ENCODE measurements around the gene KRCC1.
A peak's percentile ranks its signal among the peaks of the same experiment; 100 is the strongest.
"Not testable (repeated sequence)": the region's sequence is repeated elsewhere in the genome, so short reads cannot be mapped to it uniquely, and the experiment has no call there.

The KRCC1 gene

GRCh38 chr2:88074150-88074549 is 18.6 kb upstream of the KRCC1 start:
- DNase-seq: no peak

GRCh38 chr2:88071365-88071764 is 15.8 kb upstream of the KRCC1 start:
- DNase-seq: no peak

- DNase-seq: no peak
Observed at GRCh38 chr2:88070055-88070454, 14.5 kb upstream of the KRCC1 start.

- DNase-seq: no peak
Observed at GRCh38 chr2:88069117-88069516, 13.5 kb upstream of the KRCC1 start.

GRCh38 chr2:88068044-88068443 is 12.5 kb upstream of the KRCC1 start:
- DNase-seq: no peak

GRCh38 chr2:88067598-88067997 is 12.0 kb upstream of the KRCC1 start, which contains the start of gene SMYD1:
Gene SMYD1, plus strand, starts transcription at chr2:88067825. Its CDS starts 40 bp downstream, at chr2:88067865.
- no peak for DNase-seq

GRCh38 chr2:88067189-88067588 is 11.6 kb upstream of the KRCC1 start:
- no peak for DNase-seq

GRCh38 chr2:88066543-88066942 is 11.0 kb upstream of the KRCC1 start:
- DNase-seq: no peak

- no peak for DNase-seq
Observed at GRCh38 chr2:88061295-88061694, 5.7 kb upstream of the KRCC1 start.

- no peak for DNase-seq
Observed at GRCh38 chr2:88060907-88061275, 5.3 kb upstream of the KRCC1 start.

- peak; percentile 32 for DNase-seq
Observed at GRCh38 chr2:88059979-88060906, 4.7 kb upstream of the KRCC1 start.

GRCh38 chr2:88058191-88058590 is 2.6 kb upstream of the KRCC1 start:
- DNase-seq: no peak

- DNase-seq: no peak
Observed at GRCh38 chr2:88057437-88057844, 1.9 kb upstream of the KRCC1 start.

GRCh38 chr2:88054782-88055370 is 707 bp downstream of the KRCC1 start:
- no peak for DNase-seq

GRCh38 chr2:88053934-88054781 is 1.4 kb downstream of the KRCC1 start:
- DNase-seq: no peak

GRCh38 chr2:88053296-88053695 is 2.3 kb downstream of the KRCC1 start:
- DNase-seq: no peak

- no peak for DNase-seq
Observed at GRCh38 chr2:88051792-88052191, 3.8 kb downstream of the KRCC1 start.

- DNase-seq: no peak
Observed at GRCh38 chr2:88049622-88050021, 6.0 kb downstream of the KRCC1 start.

GRCh38 chr2:88048541-88048940 is 7.0 kb downstream of the KRCC1 start:
- DNase-seq: no peak

- not testable (repeated sequence) for DNase-seq
Observed at GRCh38 chr2:88045561-88045960, 10.0 kb downstream of the KRCC1 start.

GRCh38 chr2:88042476-88042875 is 13.1 kb downstream of the KRCC1 start:
- DNase-seq: no peak

GRCh38 chr2:88038263-88039105 is 17.1 kb downstream of the KRCC1 start:
- no peak for DNase-seq
